Caco-2 (cell line): ENCODE data around the gene B4GALT7. TPM values are rescaled to one million over a fixed set of nuclear protein-coding genes. Genes with fewer than 3 reads are reported as not detected.

ENCODE experiments used
- BruUV-seq: library from RNA; stranded (reverse); fragments of 400-500 nt; replicated peaks from 2 replicates; lab custom pipeline; 2021; lab: Mats Ljungman, UMichigan
- CTCF ChIA-PET: fragments of 300-600 bp; sonication (Branson Sonifier 250); formaldehyde crosslinking; loops from one replicate; lab custom pipeline; 2022; ENCODE audit warnings: antibody characterized with exemption; lab: Charles Lee
- POLR2A ChIA-PET: fragments of 300-600 bp; sonication (Branson Sonifier 250); formaldehyde crosslinking; loops from one replicate; lab custom pipeline; 2022; ENCODE audit warnings: antibody characterized with exemption; lab: Charles Lee
- DNase-seq, 2 experiments: peaks; one replicate each; pipeline versions ENCODE4 v3.0.0 to v3.0.0-alpha.2; 2020 to 2022
- H3K27me3 ChIP-seq: replicated peaks from 2 replicates; pipeline ENCODE4 v1.6.0; 2011; ENCODE audit warnings: low read length; ENCODE audit not compliant: control insufficient read depth, insufficient read depth
- H3K36me3 ChIP-seq: 2 replicates; pipeline ENCODE4 v1.5.1; 2011; ENCODE audit warnings: low read length; ENCODE audit not compliant: control insufficient read depth, insufficient read depth
- H3K4me1 ChIP-seq: fragments of 250-450 bp; sonication (Bioruptor Pico); 2 replicates; pipeline ENCODE4 v1.5.1; 2020; ENCODE audit warnings: mild to moderate bottlenecking
- H3K4me3 ChIP-seq: 2 replicates; pipeline ENCODE4 v1.5.1; 2011; ENCODE audit warnings: low read depth, mild to moderate bottlenecking, control low read depth, low read length
- H3K9me3 ChIP-seq: fragments of 250-450 bp; sonication (Bioruptor Pico); 2 replicates; pipeline ENCODE4 v1.5.1; 2020; ENCODE audit warnings: mild to moderate bottlenecking, moderate library complexity
- H3K27ac Mint-ChIP-seq: one replicate; pipeline ENCODE4 v1.8.0; 2022; ENCODE audit warnings: mixed read lengths; ENCODE audit not compliant: unreplicated experiment
- H3K27me3 Mint-ChIP-seq: one replicate; pipeline ENCODE4 v1.8.0; 2022; ENCODE audit warnings: mixed read lengths; ENCODE audit not compliant: insufficient read depth, unreplicated experiment
- H3K36me3 Mint-ChIP-seq: one replicate; pipeline ENCODE4 v1.8.0; 2022; ENCODE audit warnings: mild to moderate bottlenecking, mixed read lengths; ENCODE audit not compliant: insufficient read depth, unreplicated experiment
- H3K4me1 Mint-ChIP-seq: one replicate; pipeline ENCODE4 v1.8.0; 2022; ENCODE audit warnings: low read depth, mixed read lengths; ENCODE audit not compliant: unreplicated experiment
- H3K4me3 Mint-ChIP-seq: one replicate; pipeline ENCODE4 v1.8.0; 2022; ENCODE audit warnings: mild to moderate bottlenecking, moderate library complexity, mixed read lengths; ENCODE audit not compliant: unreplicated experiment
- H3K9me3 Mint-ChIP-seq: one replicate; pipeline ENCODE4 v1.8.0; 2022; ENCODE audit warnings: mixed read lengths; ENCODE audit not compliant: unreplicated experiment
- intact Hi-C: fragments of 100-400 bp; cut with micrococcal nuclease; formaldehyde crosslinking; loops from one replicate; pipeline ENCODE4 v1.10.0; 2022; ENCODE audit not compliant: unreplicated experiment
- total RNA-seq: library from RNA; stranded (reverse); gene quantifications from 2 replicates; pipeline ENCODE4 v1.2.3, GENCODE V29; 2022
- TF ChIP-seq, protein P1 (sequence below), 2 experiments: fragments of 200-600 bp in 1 of 2; IDR thresholded peaks; 1 replicate in 1 of 2; 2 replicates in 1 of 2; pipeline versions ENCODE4 v1.5.1 to v1.8.0; 2011 to 2022; ENCODE audit warnings: antibody characterized with exemption in 1 of 2, control low read depth in 1 of 2, inconsistent platforms in 1 of 2, low read depth in 1 of 2, low read length in 1 of 2, mild to moderate bottlenecking in 1 of 2, moderate library complexity in 1 of 2; ENCODE audit not compliant: insufficient read depth in 1 of 2, severe bottlenecking in 1 of 2, unreplicated experiment in 1 of 2

Gene B4GALT7
- total RNA-seq, 1 experiment from 2014 or later, result 30.0 TPM

GRCh38 chr5:177610770-177611445, 11.0 kb downstream of the B4GALT7 start:
- Mint-ChIP-seq H3K4me1 (peaks cover 5% of the 10 kb centered on the region), H3K4me3 (no peak overlapping the region), H3K36me3 (peaks cover 64% of the 10 kb centered on the region), H3K27me3 (no peaks in the 10 kb centered on the region), H3K9me3 (no peaks in the 10 kb centered on the region), H3K27ac (peak overlapping the region; percentile 50)
- CTCF ChIA-PET, result no interaction called here
- no peaks in the 10 kb centered on the region for H3K4me1 ChIP-seq
- H3K27me3 ChIP-seq, result no peaks in the 10 kb centered on the region
- no peak overlapping the region for H3K4me3 ChIP-seq
- BruUV-seq, result no TSS peak
- intact Hi-C loops, result no loop called here
- POLR2A ChIA-PET, result no interaction called here
- H3K9me3 ChIP-seq, result no peaks in the 10 kb centered on the region
- TF ChIP-seq, protein P1, sequence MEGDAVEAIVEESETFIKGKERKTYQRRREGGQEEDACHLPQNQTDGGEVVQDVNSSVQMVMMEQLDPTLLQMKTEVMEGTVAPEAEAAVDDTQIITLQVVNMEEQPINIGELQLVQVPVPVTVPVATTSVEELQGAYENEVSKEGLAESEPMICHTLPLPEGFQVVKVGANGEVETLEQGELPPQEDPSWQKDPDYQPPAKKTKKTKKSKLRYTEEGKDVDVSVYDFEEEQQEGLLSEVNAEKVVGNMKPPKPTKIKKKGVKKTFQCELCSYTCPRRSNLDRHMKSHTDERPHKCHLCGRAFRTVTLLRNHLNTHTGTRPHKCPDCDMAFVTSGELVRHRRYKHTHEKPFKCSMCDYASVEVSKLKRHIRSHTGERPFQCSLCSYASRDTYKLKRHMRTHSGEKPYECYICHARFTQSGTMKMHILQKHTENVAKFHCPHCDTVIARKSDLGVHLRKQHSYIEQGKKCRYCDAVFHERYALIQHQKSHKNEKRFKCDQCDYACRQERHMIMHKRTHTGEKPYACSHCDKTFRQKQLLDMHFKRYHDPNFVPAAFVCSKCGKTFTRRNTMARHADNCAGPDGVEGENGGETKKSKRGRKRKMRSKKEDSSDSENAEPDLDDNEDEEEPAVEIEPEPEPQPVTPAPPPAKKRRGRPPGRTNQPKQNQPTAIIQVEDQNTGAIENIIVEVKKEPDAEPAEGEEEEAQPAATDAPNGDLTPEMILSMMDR (IDR thresholded peaks at IDR 0.05; ENCODE audit: insufficient read depth in 1 of 2, low read depth in 1 of 2, low read length in 1 of 2, severe bottlenecking in 1 of 2, unreplicated experiment in 1 of 2), result no peak
- H3K36me3 ChIP-seq, result no peaks in the 10 kb centered on the region
- DNase-seq, result no peak

DNA sequence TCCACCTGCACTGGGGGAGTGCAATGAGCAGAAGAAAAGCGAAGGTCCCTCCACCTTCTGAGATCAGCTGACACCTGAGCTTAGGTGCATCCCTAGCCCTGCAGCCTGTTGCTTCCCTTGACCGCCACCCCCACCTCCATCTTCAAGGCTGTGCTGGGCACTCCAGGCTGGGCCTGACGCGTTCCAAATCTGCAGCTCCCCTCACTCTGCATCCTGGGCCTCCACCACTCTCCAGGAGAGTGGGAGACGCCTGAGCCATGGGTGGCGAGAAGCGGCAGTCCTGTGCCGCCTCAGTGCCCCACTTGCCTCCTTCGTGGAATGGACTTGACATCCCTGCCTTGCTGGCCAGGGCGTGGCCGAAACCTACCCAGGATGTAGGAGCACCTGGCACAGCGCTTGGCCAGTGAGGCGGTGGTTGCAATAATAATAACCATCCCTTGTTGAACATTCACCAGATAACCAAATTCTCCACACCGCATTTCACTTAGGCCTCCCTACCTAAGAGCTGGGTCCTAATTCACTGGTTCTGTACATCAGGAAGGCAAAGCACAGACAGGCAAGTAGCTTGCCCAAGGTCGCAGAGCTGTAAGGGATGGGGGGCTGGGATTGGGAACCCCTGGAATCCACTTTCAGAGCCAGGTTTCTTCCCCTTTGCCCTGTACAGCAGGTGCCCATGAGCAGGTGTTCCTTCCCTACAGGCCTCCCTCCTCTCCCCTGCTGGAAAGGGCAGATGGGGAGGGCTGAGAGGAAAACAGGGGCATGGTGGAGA, 11.7 kb downstream of the B4GALT7 start:
- TF ChIP-seq, protein P1 (IDR thresholded peaks at IDR 0.05; ENCODE audit: insufficient read depth in 1 of 2, low read depth in 1 of 2, low read length in 1 of 2, severe bottlenecking in 1 of 2, unreplicated experiment in 1 of 2), result no peak
- Histone ChIP-seq H3K4me1 (no peaks in the 10 kb centered on the region), H3K4me3 (no peak overlapping the region), H3K36me3 (no peaks in the 10 kb centered on the region), H3K9me3 (no peaks in the 10 kb centered on the region), H3K27me3 (no peaks in the 10 kb centered on the region)
- POLR2A ChIA-PET, result no interaction called here
- H3K27ac Mint-ChIP-seq, result no peak overlapping the region
- CTCF ChIA-PET, result no interaction called here
- peaks cover 58% of the 10 kb centered on the region for H3K36me3 Mint-ChIP-seq
- intact Hi-C loops, result no loop called here
- H3K4me1 Mint-ChIP-seq, result peaks cover 5% of the 10 kb centered on the region
- BruUV-seq, result no TSS peak
- no peak overlapping the region for H3K4me3 Mint-ChIP-seq
- H3K27me3 Mint-ChIP-seq, result no peaks in the 10 kb centered on the region
- H3K9me3 Mint-ChIP-seq, result no peaks in the 10 kb centered on the region
- DNase-seq, result no peak

- DNase-seq, result no peak
- TF ChIP-seq, protein P1 (IDR thresholded peaks at IDR 0.05; ENCODE audit: insufficient read depth in 1 of 2, low read depth in 1 of 2, low read length in 1 of 2, severe bottlenecking in 1 of 2, unreplicated experiment in 1 of 2), result no peak
- Histone ChIP-seq H3K36me3 (no peaks in the 10 kb centered on the region), H3K9me3 (no peaks in the 10 kb centered on the region), H3K27me3 (no peaks in the 10 kb centered on the region), H3K4me1 (no peaks in the 10 kb centered on the region), H3K4me3 (no peak overlapping the region)
- ChIA-PET CTCF (no interaction called here), POLR2A (no interaction called here)
- intact Hi-C loops, result no loop called here
- Mint-ChIP-seq H3K27me3 (no peaks in the 10 kb centered on the region), H3K27ac (no peak overlapping the region), H3K4me3 (no peak overlapping the region), H3K4me1 (peaks cover 3% of the 10 kb centered on the region), H3K36me3 (peaks cover 60% of the 10 kb centered on the region), H3K9me3 (no peaks in the 10 kb centered on the region)
- BruUV-seq, result no TSS peak
These were observed 12.3 kb downstream of the B4GALT7 start for GRCh38 chr5:177612215-177612673.
